HG03196 (cell line): ENCODE data around the gene MRPL22.
"Not testable (repeated sequence)": the region's sequence is repeated elsewhere in the genome, so short reads cannot be mapped to it uniquely, and the experiment has no call there.

Experiments
- ATAC-seq: cut with Tn5 transposase; IDR thresholded peaks from one replicate; pipeline ENCODE4 v1.9.1; 2021; ENCODE audit not compliant: unreplicated experiment

Gene MRPL22

GRCh38 chr5:154993461-154993860, 52.6 kb downstream of the MRPL22 start:
- ATAC-seq = no peak

GRCh38 chr5:154995679-154996078, 54.8 kb downstream of the MRPL22 start:
- no peak for ATAC-seq

DNA sequence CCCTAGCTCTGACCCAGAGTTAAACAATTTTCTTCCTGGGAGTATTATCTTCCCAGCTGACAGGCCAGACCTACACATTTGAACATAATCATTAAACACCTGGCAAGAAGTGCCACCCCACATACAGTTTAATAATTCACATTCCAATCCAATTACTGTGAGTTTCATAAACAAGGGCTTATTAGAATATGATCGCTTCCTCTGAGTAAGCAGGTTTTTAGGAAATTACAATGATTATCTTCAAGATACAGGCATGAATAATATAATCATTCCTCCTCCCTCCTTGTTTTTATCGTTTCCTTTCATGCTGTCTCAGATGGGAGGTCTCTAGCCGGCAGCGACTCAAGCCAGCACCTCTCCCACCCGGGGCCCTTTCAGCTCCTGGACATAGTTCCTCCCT, 56.9 kb downstream of the MRPL22 start:
- no peak for ATAC-seq

DNA sequence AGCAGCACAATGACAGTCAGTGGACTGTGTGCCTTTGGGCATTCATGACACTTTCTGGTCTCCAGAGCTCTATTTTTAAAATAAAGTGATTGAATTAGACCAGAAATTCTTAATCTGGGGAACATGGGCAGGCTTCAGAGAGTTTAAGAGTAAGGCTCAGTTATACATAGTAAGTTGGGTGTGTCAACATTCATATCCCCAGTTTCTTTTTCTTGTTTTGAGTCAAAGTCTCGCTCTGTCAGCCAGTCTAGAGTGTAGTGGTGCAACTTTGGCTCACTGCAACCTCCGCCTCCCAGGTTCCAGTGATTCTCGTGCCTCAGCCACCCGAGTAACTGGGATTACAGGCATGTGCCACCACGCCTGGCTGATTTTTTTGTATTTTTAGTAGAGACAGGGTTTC, 59.0 kb downstream of the MRPL22 start:
- ATAC-seq = no peak

DNA sequence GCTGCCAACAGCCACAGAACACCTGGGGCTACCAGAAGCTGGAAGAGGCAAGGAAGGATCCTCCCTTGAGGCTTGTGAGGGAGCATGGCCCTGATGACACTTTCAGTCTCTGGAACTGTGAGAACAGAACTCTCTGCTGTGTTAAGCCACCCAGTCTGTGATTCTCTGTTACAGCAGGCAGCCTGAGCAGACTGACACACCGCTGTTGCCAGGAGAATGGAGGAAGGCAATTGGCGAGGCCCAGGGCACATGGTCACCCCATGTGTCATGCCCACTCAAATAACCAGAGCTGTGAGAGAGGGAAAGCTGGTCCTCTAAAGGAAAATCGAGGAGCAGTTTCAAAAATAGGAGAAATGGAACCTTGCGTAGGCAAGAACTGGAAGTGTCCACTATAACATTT, 60.6 kb downstream of the MRPL22 start:
- no peak for ATAC-seq

DNA sequence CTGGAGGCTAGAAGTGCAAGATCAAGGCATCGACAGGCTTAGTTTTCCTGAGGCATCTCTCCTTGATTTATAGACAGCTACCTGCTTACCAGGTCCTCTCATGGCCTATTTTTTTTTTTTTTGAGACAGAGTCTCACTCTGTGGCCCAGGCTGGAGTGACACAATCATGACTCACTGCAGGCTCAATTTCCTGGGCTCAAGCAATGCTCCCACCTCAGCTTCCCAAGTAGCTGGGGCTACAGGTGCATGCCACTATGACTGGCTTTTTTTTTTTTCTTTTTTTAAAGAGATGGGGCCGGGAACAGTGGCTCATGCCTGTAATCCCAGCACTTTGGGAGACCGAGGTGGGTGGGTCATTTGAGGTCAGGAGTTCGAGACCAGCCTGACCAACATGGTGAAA, 61.8 kb downstream of the MRPL22 start:
- ATAC-seq = not testable (repeated sequence)

- ATAC-seq = no peak
Observed at GRCh38 chr5:155004138-155004744, 63.4 kb downstream of the MRPL22 start.

DNA sequence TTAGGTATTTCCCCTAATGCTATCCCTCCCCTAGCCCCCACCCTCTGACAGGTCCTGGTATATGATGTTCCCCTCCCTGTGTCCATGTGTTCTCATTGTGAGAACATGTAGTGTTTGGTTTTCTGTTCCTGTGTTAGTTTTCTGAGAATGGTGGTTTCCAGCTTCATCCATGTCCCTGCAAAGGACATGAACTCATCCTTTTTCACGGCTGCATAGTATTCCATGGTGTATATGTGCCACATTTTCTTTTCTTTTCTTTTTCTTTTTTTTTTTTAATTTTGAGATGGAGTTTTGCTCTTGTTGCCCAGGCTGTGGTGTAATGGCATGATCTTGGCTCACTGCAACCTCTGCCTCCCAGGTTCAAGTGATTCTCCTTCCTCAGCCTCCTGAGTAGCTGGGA, 65.4 kb downstream of the MRPL22 start:
- not testable (repeated sequence) for ATAC-seq

- ATAC-seq = no peak
Observed at GRCh38 chr5:155008669-155009068, 67.8 kb downstream of the MRPL22 start.

- no peak for ATAC-seq
Observed at GRCh38 chr5:155010881-155011280, 70.0 kb downstream of the MRPL22 start.

- no peak for ATAC-seq
Observed at GRCh38 chr5:155013526-155013925, 72.7 kb downstream of the MRPL22 start, which contains the start of gene KIF4B. TSS of gene KIF4B (plus strand) at chr5:155013755. CDS start at chr5:155013860, 105 bp downstream.

- no peak for ATAC-seq
Observed at GRCh38 chr5:155015239-155015638, 74.4 kb downstream of the MRPL22 start.

DNA sequence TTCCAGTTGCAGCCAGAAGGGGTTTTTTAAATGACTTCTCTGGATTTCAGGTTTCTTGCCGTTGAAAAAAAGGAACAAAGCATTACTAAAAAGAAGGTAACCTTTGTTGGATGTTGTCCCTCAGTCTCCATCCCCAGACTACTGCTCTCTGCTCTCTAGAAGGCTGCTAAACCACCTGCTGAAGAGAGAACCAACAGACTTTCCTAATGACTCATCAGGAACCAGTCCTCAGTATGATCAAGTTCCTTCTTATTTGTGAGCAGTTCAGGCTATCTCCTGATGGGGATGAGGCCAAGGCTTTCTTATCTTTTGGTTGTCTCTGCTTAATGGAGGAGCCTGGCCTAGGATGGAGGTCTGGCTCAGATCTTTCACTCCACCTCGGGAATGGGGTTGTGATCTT, 76.7 kb downstream of the MRPL22 start:
- ATAC-seq = peak; percentile 89
